Liver (tissue), 9 donors: Measurements from ENCODE around the gene HSPA1B. TPM values are rescaled to one million over a fixed set of nuclear protein-coding genes. Genes with fewer than 3 reads are reported as not detected.

Experiments
- DNase-seq: peaks from one replicate; pipeline ENCODE4 v3.0.0-alpha.2; 2017; ENCODE audit warnings: low spot score
- H3K27ac ChIP-seq, 2 donors: one replicate each; pipeline ENCODE4 v1.7.0; 2013; ENCODE audit warnings: inconsistent platforms in 2 of 2, low read length in 2 of 2, control low read depth in 1 of 2, low read depth in 1 of 2, mild to moderate bottlenecking in 1 of 2
- H3K27me3 ChIP-seq, 4 donors: one replicate each; pipeline versions ENCODE4 v1.6.1 to v1.7.0; 2013; ENCODE audit warnings: low read length in 3 of 4, inconsistent platforms in 1 of 4, mild to moderate bottlenecking in 1 of 4, moderate library complexity in 1 of 4; ENCODE audit not compliant: control insufficient read depth in 4 of 4, insufficient read depth in 4 of 4
- H3K36me3 ChIP-seq, 4 donors: one replicate each; pipeline versions ENCODE4 v1.6.1 to v1.7.0; 2013; ENCODE audit warnings: low read length in 3 of 4, mild to moderate bottlenecking in 3 of 4, low read depth in 1 of 4, moderate library complexity in 1 of 4; ENCODE audit not compliant: control insufficient read depth in 4 of 4, insufficient read depth in 3 of 4
- H3K4me1 ChIP-seq, 4 donors: one replicate each; pipeline versions ENCODE4 v1.6.1 to v1.7.0; 2013; ENCODE audit warnings: low read length in 3 of 4, mild to moderate bottlenecking in 3 of 4, moderate library complexity in 1 of 4; ENCODE audit not compliant: control insufficient read depth in 4 of 4, insufficient read depth in 4 of 4
- H3K4me3 ChIP-seq, 3 donors: one replicate each; pipeline versions ENCODE4 v1.6.1 to v1.7.0; 2013; ENCODE audit warnings: low read length in 3 of 3, control low read depth in 1 of 3, low read depth in 1 of 3, mild to moderate bottlenecking in 1 of 3
- H3K9ac ChIP-seq, 2 donors: one replicate each; pipeline ENCODE4 v1.7.0; 2013; ENCODE audit warnings: low read length in 2 of 2, mild to moderate bottlenecking in 2 of 2, moderate library complexity in 2 of 2, control low read depth in 1 of 2, low read depth in 1 of 2
- H3K9me3 ChIP-seq, 4 donors: one replicate each; pipeline versions ENCODE4 v1.6.1 to v1.7.0; 2013; ENCODE audit warnings: low read length in 3 of 4; ENCODE audit not compliant: control insufficient read depth in 4 of 4
- ATF3 ChIP-seq: IDR thresholded peaks from 2 replicates; pipeline ENCODE4 v1.6.1; 2016; ENCODE audit warnings: antibody characterized with exemption
- FOXA1 ChIP-seq: IDR thresholded peaks from 2 replicates; pipeline ENCODE4 v1.6.1; 2016; ENCODE audit warnings: antibody characterized with exemption
- FOXA2 ChIP-seq: IDR thresholded peaks from 2 replicates; pipeline ENCODE4 v1.6.1; 2016; ENCODE audit warnings: antibody characterized with exemption
- HNF4A ChIP-seq, 2 donors: conservative IDR thresholded peaks; 2 replicates each; pipeline ENCODE4 v1.6.1; 2016; ENCODE audit warnings: antibody characterized with exemption in 2 of 2, mild to moderate bottlenecking in 2 of 2
- HNF4G ChIP-seq: IDR thresholded peaks from 2 replicates; pipeline ENCODE4 v1.6.1; 2016; ENCODE audit warnings: antibody characterized with exemption
- JUND ChIP-seq, 2 donors: IDR thresholded peaks; 2 replicates each; pipeline ENCODE4 v1.6.1; 2016; ENCODE audit warnings: antibody characterized with exemption in 2 of 2
- MAX ChIP-seq: IDR thresholded peaks from 2 replicates; pipeline ENCODE4 v1.6.1; 2016; ENCODE audit warnings: antibody characterized with exemption
- NR2F2 ChIP-seq: IDR thresholded peaks from 2 replicates; pipeline ENCODE4 v1.6.1; 2016; ENCODE audit warnings: antibody characterized with exemption
- RAD21 ChIP-seq, 2 donors: IDR thresholded peaks; 2 replicates each; pipeline ENCODE4 v1.6.1; 2016; ENCODE audit warnings: antibody characterized with exemption in 2 of 2, mild to moderate bottlenecking in 2 of 2
- REST ChIP-seq: IDR thresholded peaks from 2 replicates; pipeline ENCODE4 v1.6.1; 2016; ENCODE audit warnings: antibody characterized with exemption, mild to moderate bottlenecking
- RXRA ChIP-seq, 2 donors: IDR thresholded peaks; 2 replicates each; pipeline ENCODE4 v1.6.1; 2017 to 2018; ENCODE audit warnings: antibody characterized with exemption in 2 of 2, mild to moderate bottlenecking in 1 of 2
- SP1 ChIP-seq: IDR thresholded peaks from 2 replicates; pipeline ENCODE4 v1.6.1; 2018; ENCODE audit warnings: antibody characterized with exemption, mild to moderate bottlenecking
- TAF1 ChIP-seq: conservative IDR thresholded peaks from 2 replicates; pipeline ENCODE4 v1.6.1; 2016; ENCODE audit warnings: antibody characterized with exemption, mild to moderate bottlenecking
- YY1 ChIP-seq: IDR thresholded peaks from 2 replicates; pipeline ENCODE4 v1.6.1; 2016; ENCODE audit warnings: antibody characterized with exemption, mild to moderate bottlenecking
- WGBS: extraction: QIAGEN DNeasy Blood & Tissue Kit; methylation state at CpG from one replicate; pipeline ENCODE4 v1.1.7; 2013; 5-methylcytosine and 5-hydroxymethylcytosine counted together
- polyA plus RNA-seq, 2 donors: library from polyadenylated mRNA; stranded (reverse) in 1 of 2; unstranded in 1 of 2; fragments of 200-250 nt in 1 of 2; fragments of >200 nt in 1 of 2; fragmentation: Nextera tagmentation in 1 of 2; extraction: Ambion mirVana in 1 of 2; gene quantifications; one replicate each; pipeline versions ENCODE4 v1.2.1 to v1.2.3, GENCODE V29; 2013 to 2015
- total RNA-seq, 2 donors: library from RNA; depleted of rRNA; stranded (reverse); fragments of >200 nt; gene quantifications; one replicate each; pipeline ENCODE4 v1.2.3, GENCODE V29; 2014
- donor health status: healthy.
- donor health status: healthy.
- donor health status: healthy.
- donor health status: healthy.
- donor health status: healthy.

Gene HSPA1B
- total and polyA plus RNA-seq, 4 donors: 9.5 to 165 (median 43.9) TPM

- no peak for TF ChIP-seq MAX
Observed at GRCh38 chr6:31874836-31875572, 47.5 kb downstream of the HSPA1B start (continued).

GRCh38 chr6:31875877-31876276 is 48.3 kb downstream of the HSPA1B start:
- DNase-seq: no peak
- peaks cover 0 to 12% (median 4%) of the 10 kb centered on the region in 4 donors for H3K36me3 ChIP-seq
- no peaks in the 10 kb centered on the region for H3K27me3 ChIP-seq
- no peaks in the 10 kb centered on the region for H3K9me3 ChIP-seq
- no peaks in the 10 kb centered on the region for H3K4me1 ChIP-seq
- no peak overlapping the region for H3K27ac ChIP-seq
- TF ChIP-seq TAF1: no peak
- TF ChIP-seq MAX: no peak
- no peak for TF ChIP-seq RXRA (IDR thresholded peaks at IDR 0.05)
- TF ChIP-seq REST: no peak
- TF ChIP-seq YY1: no peak
- TF ChIP-seq RAD21 (IDR thresholded peaks at IDR 0.05): no peak
- H3K4me3 ChIP-seq: no peak overlapping the region
- WGBS: 73% methylated on average over 5 of the region's 5 CpGs
- H3K9ac ChIP-seq: no peak overlapping the region

- H3K4me3 ChIP-seq: no peak overlapping the region
- no peak for DNase-seq
- no peak overlapping the region for H3K27ac ChIP-seq
- no peaks in the 10 kb centered on the region for H3K4me1 ChIP-seq
- WGBS: 93% methylated on average over 7 of the region's 7 CpGs
- no peaks in the 10 kb centered on the region for H3K9me3 ChIP-seq
- no peak overlapping the region for H3K9ac ChIP-seq
- TF ChIP-seq HNF4G (no peak), RAD21 (IDR thresholded peaks at IDR 0.05) (no peak), FOXA2 (no peak), JUND (IDR thresholded peaks at IDR 0.05) (no peak)
- peaks cover 0 to 16% (median 8%) of the 10 kb centered on the region in 4 donors for H3K36me3 ChIP-seq
- H3K27me3 ChIP-seq: no peaks in the 10 kb centered on the region
Observed at GRCh38 chr6:31876357-31876756, 48.8 kb downstream of the HSPA1B start.

- TF ChIP-seq NR2F2 (no peak), YY1 (no peak), SP1 (no peak), JUND (IDR thresholded peaks at IDR 0.05) (no peak), REST (no peak), RXRA (IDR thresholded peaks at IDR 0.05) (no peak), FOXA1 (no peak), ATF3 (no peak), MAX (no peak), HNF4A (conservative IDR thresholded peaks at IDR 0.05) (no peak)
- WGBS: 70% methylated on average over 3 of the region's 3 CpGs
- H3K27ac ChIP-seq: no peak overlapping the region
- H3K36me3 ChIP-seq: peaks cover 0 to 21% (median 9%) of the 10 kb centered on the region in 4 donors
- H3K27me3 ChIP-seq: no peaks in the 10 kb centered on the region
- no peak overlapping the region for H3K9ac ChIP-seq
- H3K9me3 ChIP-seq: no peaks in the 10 kb centered on the region
- no peak for DNase-seq
- no peaks in the 10 kb centered on the region for H3K4me1 ChIP-seq
- no peak overlapping the region for H3K4me3 ChIP-seq
Observed at GRCh38 chr6:31877125-31877650, 49.6 kb downstream of the HSPA1B start.
